CD14-positive monocyte (primary cell): ENCODE measurements around the gene LY86. TPM values are rescaled to one million over a fixed set of nuclear protein-coding genes. Genes with fewer than 3 reads are reported as not detected.

Source experiments
- DNase-seq, 3 donors: peaks; one replicate each; pipeline ENCODE4 v3.0.0-alpha.2; 2011 to 2022
- H2AFZ ChIP-seq: 2 replicates; pipeline ENCODE4 v1.6.0; 2012; ENCODE audit warnings: mild to moderate bottlenecking, low read depth, low read length, inconsistent platforms; ENCODE audit not compliant: insufficient read depth, poor library complexity, severe bottlenecking
- H3K27ac ChIP-seq, 2 donors: 1 replicate in 1 of 2; 2 replicates in 1 of 2; pipeline ENCODE4 v1.5.1; 2012 to 2013; ENCODE audit warnings: low read length in 2 of 2, control low read depth in 1 of 2, inconsistent platforms in 1 of 2, low read depth in 1 of 2, mild to moderate bottlenecking in 1 of 2
- H3K27me3 ChIP-seq, 2 donors: one replicate each; pipeline versions ENCODE4 v1.6.0 to v1.6.1; 2011 to 2013; ENCODE audit warnings: low read length in 2 of 2; ENCODE audit not compliant: control insufficient read depth in 2 of 2, insufficient read depth in 2 of 2
- H3K36me3 ChIP-seq, 2 donors: replicated peaks in 1 of 2; 1 replicate in 1 of 2; 2 replicates in 1 of 2; pipeline versions ENCODE4 v1.5.1 to v1.6.1; 2012 to 2013; ENCODE audit warnings: low read length in 2 of 2, control low read depth in 1 of 2, inconsistent platforms in 1 of 2, mild to moderate bottlenecking in 1 of 2; ENCODE audit not compliant: insufficient read depth in 2 of 2, control insufficient read depth in 1 of 2
- H3K4me1 ChIP-seq, 2 donors: 1 replicate in 1 of 2; 2 replicates in 1 of 2; pipeline versions ENCODE4 v1.5.1 to v1.6.1; 2012 to 2013; ENCODE audit warnings: low read length in 2 of 2, control low read depth in 1 of 2, inconsistent platforms in 1 of 2, mild to moderate bottlenecking in 1 of 2, moderate library complexity in 1 of 2; ENCODE audit not compliant: insufficient read depth in 2 of 2, control insufficient read depth in 1 of 2
- H3K4me2 ChIP-seq: replicated peaks from 2 replicates; pipeline ENCODE3; 2012; ENCODE audit warnings: low read length, moderate library complexity, mild to moderate bottlenecking; ENCODE audit not compliant: poor library complexity, severe bottlenecking; ENCODE audit errors: extremely low read depth
- H3K4me3 ChIP-seq, 3 experiments: fragments of 200-600 bp in 1 of 3; sonication (generic) in 1 of 3; replicated peaks in 1 of 3; 1 replicate in 2 of 3; 2 replicates in 1 of 3; pipeline ENCODE4 v1.5.1; 2011 to 2013; ENCODE audit warnings: low read length in 3 of 3, mild to moderate bottlenecking in 3 of 3, control low read depth in 2 of 3, low read depth in 2 of 3, inconsistent platforms in 1 of 3, moderate library complexity in 1 of 3
- H3K79me2 ChIP-seq: 2 replicates; pipeline ENCODE4 v1.6.0; 2012; ENCODE audit warnings: mild to moderate bottlenecking, control low read depth, inconsistent platforms, low read length, moderate library complexity; ENCODE audit not compliant: insufficient read depth
- H3K9ac ChIP-seq: 2 replicates; pipeline ENCODE4 v1.6.0; 2017; ENCODE audit warnings: low read length, mild to moderate bottlenecking; ENCODE audit not compliant: insufficient read depth, poor library complexity, severe bottlenecking
- H3K9me3 ChIP-seq, 2 donors: replicated peaks in 1 of 2; 1 replicate in 1 of 2; 2 replicates in 1 of 2; pipeline versions ENCODE4 v1.5.1 to v1.6.1; 2012 to 2013; ENCODE audit warnings: low read length in 2 of 2, control low read depth in 1 of 2; ENCODE audit not compliant: control insufficient read depth in 1 of 2, insufficient read depth in 1 of 2
- H4K20me1 ChIP-seq: 2 replicates; pipeline ENCODE4 v1.6.0; 2012; ENCODE audit warnings: mild to moderate bottlenecking, low read length, control low read depth, moderate library complexity; ENCODE audit not compliant: insufficient read depth
- H3K27ac Mint-ChIP-seq, 7 donors: one replicate each; pipeline ENCODE4 v1.8.0; 2020; ENCODE audit warnings: mild to moderate bottlenecking in 7 of 7, mixed read lengths in 7 of 7, moderate library complexity in 6 of 7, inconsistent platforms in 2 of 7
- H3K27me3 Mint-ChIP-seq, 3 donors: one replicate each; pipeline ENCODE4 v1.8.0; 2021 to 2022; ENCODE audit warnings: low read depth in 3 of 3, mild to moderate bottlenecking in 3 of 3, mixed read lengths in 3 of 3, moderate library complexity in 3 of 3, inconsistent platforms in 1 of 3
- H3K36me3 Mint-ChIP-seq, 2 donors: one replicate each; pipeline ENCODE4 v1.8.0; 2020; ENCODE audit warnings: mixed read lengths in 2 of 2, inconsistent platforms in 1 of 2, mild to moderate bottlenecking in 1 of 2
- H3K4me1 Mint-ChIP-seq: one replicate; pipeline ENCODE4 v1.8.0; 2020; ENCODE audit warnings: mild to moderate bottlenecking, mixed read lengths
- H3K4me3 Mint-ChIP-seq, 2 donors: one replicate each; pipeline ENCODE4 v1.8.0; 2020; ENCODE audit warnings: mild to moderate bottlenecking in 2 of 2, mixed read lengths in 2 of 2, moderate library complexity in 1 of 2
- H3K9me3 Mint-ChIP-seq, 7 donors: one replicate each; pipeline ENCODE4 v1.8.0; 2020 to 2022; ENCODE audit warnings: mixed read lengths in 7 of 7, mild to moderate bottlenecking in 6 of 7, moderate library complexity in 6 of 7, inconsistent platforms in 2 of 7
- WGBS: methylation state at CpG from one replicate; pipeline ENCODE4 v1.1.5; 2013; ENCODE audit warnings: missing lambda C conversion rate; ENCODE audit not compliant: insufficient coverage; 5-methylcytosine and 5-hydroxymethylcytosine counted together
- intact Hi-C, 2 donors: fragments of 100-400 bp; cut with micrococcal nuclease; formaldehyde crosslinking; loops; one replicate each; pipeline versions ENCODE4 v1.15.0 to v1.15.1; 2023
- polyA plus RNA-seq, 3 donors: library from polyadenylated mRNA; depleted of rRNA in 1 of 3; unstranded in 2 of 3; stranded (reverse) in 1 of 3; fragments of 300-500 nt in 2 of 3; fragments of >200 nt in 1 of 3; fragmentation: Illumina TruSeq in 2 of 3; gene quantifications; 1 replicate in 2 of 3; 2 replicates in 1 of 3; pipeline ENCODE4 v1.2.3, GENCODE V29; 2012 to 2021
- TF ChIP-seq, protein P1 (sequence below): fragments of 200-600 bp; IDR thresholded peaks from one replicate; pipeline ENCODE4 v1.8.0; 2022; ENCODE audit warnings: antibody characterized with exemption, mild to moderate bottlenecking

Gene LY86
- polyA plus RNA-seq, 3 donors, result 166 to 609 (median 454) TPM

DNA sequence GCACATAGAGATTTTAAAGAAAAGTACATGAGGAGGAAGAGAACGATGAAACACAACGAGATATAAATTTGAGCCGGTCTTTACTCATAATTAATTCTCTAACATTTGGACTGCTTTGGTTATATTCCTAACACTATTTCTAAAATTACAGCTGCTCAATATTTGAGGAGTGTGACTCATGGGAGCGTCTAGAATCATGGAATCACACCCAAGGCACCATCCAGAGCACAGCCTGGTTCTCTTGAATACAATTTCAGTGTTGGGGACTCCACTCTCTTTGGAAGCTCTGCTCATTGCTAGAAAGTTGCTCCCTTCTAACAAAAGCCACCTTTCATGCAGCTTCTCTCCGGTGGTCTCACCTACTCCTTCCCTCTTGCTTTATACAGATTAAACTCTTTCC lies 64.4 kb downstream of the LY86 start:
- H3K4me1 Mint-ChIP-seq, result peaks cover 25% of the 10 kb centered on the region

DNA sequence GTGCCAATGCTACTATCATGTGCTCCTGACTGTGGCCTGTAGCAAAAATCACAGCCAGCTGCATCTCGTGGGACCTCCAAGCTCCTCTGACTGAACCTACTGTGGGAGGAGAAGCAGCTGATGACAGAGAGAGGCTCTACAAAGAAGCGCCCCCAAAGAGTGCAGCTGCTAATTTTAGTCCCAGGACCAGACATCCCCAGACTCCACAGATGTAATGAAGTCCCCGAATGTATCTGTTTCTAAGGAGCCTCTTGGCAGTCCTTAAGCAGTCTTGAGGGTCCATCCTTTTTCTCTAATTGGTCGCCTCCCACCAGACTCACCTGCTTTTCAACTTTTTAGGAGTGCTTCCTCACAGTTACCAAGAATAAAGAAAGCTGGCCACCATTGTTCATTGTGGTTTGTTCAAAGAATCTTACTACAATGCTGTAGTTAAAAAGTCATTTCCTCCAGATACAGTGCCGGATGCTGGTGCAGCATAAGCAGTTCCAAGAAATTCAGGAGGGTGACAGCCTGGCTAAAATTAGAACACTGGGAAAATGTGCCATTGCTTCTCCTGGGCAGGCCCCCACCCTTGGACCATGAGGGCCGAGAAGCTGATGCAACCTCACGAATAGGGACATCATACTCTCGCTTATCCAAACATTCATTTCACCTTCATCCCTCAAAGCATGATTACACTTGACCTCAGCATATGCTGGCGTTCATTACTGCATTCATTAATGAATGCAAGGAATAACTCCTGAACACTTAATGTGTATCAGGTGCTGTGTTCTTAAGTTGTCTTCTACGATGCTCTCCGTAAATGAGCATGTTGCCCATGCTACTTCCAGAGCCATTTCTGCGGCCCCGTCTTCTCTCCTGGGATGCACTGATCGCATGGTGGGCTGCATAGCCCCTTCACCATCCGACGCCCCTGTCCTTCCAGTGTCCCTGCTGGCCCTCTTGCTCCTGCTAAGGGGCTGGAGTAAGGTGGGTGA lies 66.4 kb downstream of the LY86 start:
- Histone ChIP-seq H3K36me3 (peaks cover 36 to 59% of the 10 kb centered on the region in 2 donors), H3K4me1 (peaks cover 23 to 29% of the 10 kb centered on the region in 2 donors), H3K4me2 (no peak overlapping the region), H3K27ac (no peak overlapping the region), H4K20me1 (no peaks in the 10 kb centered on the region), H3K79me2 (no peaks in the 10 kb centered on the region), H2AFZ (no peak overlapping the region), H3K9ac (no peak overlapping the region), H3K9me3 (no peaks in the 10 kb centered on the region), H3K27me3 (no peaks in the 10 kb centered on the region), H3K4me3 (no peak overlapping the region)
- 26% methylated on average over 5 of the region's 16 CpGs for WGBS
- no peak overlapping the region for H3K4me3 Mint-ChIP-seq
- TF ChIP-seq, protein P1, sequence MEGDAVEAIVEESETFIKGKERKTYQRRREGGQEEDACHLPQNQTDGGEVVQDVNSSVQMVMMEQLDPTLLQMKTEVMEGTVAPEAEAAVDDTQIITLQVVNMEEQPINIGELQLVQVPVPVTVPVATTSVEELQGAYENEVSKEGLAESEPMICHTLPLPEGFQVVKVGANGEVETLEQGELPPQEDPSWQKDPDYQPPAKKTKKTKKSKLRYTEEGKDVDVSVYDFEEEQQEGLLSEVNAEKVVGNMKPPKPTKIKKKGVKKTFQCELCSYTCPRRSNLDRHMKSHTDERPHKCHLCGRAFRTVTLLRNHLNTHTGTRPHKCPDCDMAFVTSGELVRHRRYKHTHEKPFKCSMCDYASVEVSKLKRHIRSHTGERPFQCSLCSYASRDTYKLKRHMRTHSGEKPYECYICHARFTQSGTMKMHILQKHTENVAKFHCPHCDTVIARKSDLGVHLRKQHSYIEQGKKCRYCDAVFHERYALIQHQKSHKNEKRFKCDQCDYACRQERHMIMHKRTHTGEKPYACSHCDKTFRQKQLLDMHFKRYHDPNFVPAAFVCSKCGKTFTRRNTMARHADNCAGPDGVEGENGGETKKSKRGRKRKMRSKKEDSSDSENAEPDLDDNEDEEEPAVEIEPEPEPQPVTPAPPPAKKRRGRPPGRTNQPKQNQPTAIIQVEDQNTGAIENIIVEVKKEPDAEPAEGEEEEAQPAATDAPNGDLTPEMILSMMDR, result no peak
- peak overlapping the region in 1 of 7 donors; percentile 72 for H3K27ac Mint-ChIP-seq
- DNase-seq, result no peak
- no peaks in the 10 kb centered on the region for H3K27me3 Mint-ChIP-seq
- peaks cover 38 to 46% of the 10 kb centered on the region in 2 donors for H3K36me3 Mint-ChIP-seq
- intact Hi-C loops, result no loop called here
- peaks cover 43% of the 10 kb centered on the region for H3K4me1 Mint-ChIP-seq
- no peaks in the 10 kb centered on the region for H3K9me3 Mint-ChIP-seq

More for the DNA sequence above, 64.4 kb downstream of the LY86 start:
- no peak overlapping the region for H2AFZ ChIP-seq
- H3K9ac ChIP-seq, result no peak overlapping the region
- H3K9me3 ChIP-seq, result no peaks in the 10 kb centered on the region
- H3K4me3 ChIP-seq, result no peak overlapping the region
- Mint-ChIP-seq H3K9me3 (no peaks in the 10 kb centered on the region), H3K27ac (peak overlapping the region in 1 of 7 donors; percentile 45), H3K4me3 (no peak overlapping the region), H3K36me3 (peaks cover 38 to 46% of the 10 kb centered on the region in 2 donors), H3K27me3 (no peaks in the 10 kb centered on the region)
- no peak for DNase-seq
- no peak overlapping the region for H3K4me2 ChIP-seq
- no peaks in the 10 kb centered on the region for H4K20me1 ChIP-seq
- H3K4me1 ChIP-seq, result peaks cover 4 to 10% of the 10 kb centered on the region in 2 donors
- intact Hi-C loops, result no loop called here
- TF ChIP-seq, protein P1, result no peak
- H3K79me2 ChIP-seq, result no peaks in the 10 kb centered on the region
- peaks cover 52 to 79% of the 10 kb centered on the region in 2 donors for H3K36me3 ChIP-seq
- WGBS, result 93% methylated on average over 2 of the region's 5 CpGs
- H3K27me3 ChIP-seq, result no peaks in the 10 kb centered on the region
- H3K27ac ChIP-seq, result no peak overlapping the region
